K562 (cell line): ENCODE results near the gene PDZD8.

Experiments used
- FOXJ2 ChIP-seq: fragments of 200-800 bp; sonication (Bioruptor generic); IDR thresholded peaks from 2 replicates; pipeline ENCODE4 v1.6.1; 2016; ENCODE audit warnings: missing genetic modification characterization, missing compliant biosample characterization
- JUNB ChIP-seq: fragments of 450-650 bp; formaldehyde crosslinking; conservative IDR thresholded peaks from 2 replicates; pipeline ENCODE4 v1.4.0; 2020; ENCODE audit warnings: mild to moderate bottlenecking
- MTA1 ChIP-seq: fragments of 450-650 bp; IDR thresholded peaks from 2 replicates; pipeline ENCODE4 v1.6.1; 2017; ENCODE audit warnings: borderline replicate concordance
- NFYB ChIP-seq: IDR thresholded peaks from 2 replicates; pipeline ENCODE4 v1.6.1; 2011; ENCODE audit warnings: mild to moderate bottlenecking, moderate library complexity; ENCODE audit not compliant: insufficient read length; ENCODE audit errors: extremely low read depth
- PKNOX1 ChIP-seq: fragments of 450-650 bp; IDR thresholded peaks from 2 replicates; pipeline ENCODE4 v1.6.1; 2016
- POLR3A ChIP-seq: IDR thresholded peaks from 2 replicates; pipeline ENCODE4 v1.6.1; 2011; ENCODE audit warnings: borderline replicate concordance, mild to moderate bottlenecking, moderate library complexity; ENCODE audit not compliant: insufficient read length, insufficient read depth; ENCODE audit errors: extremely low read depth
- ZBTB7A ChIP-seq: IDR thresholded peaks from 2 replicates; pipeline ENCODE4 v1.6.1; 2011; ENCODE audit warnings: low read depth, mild to moderate bottlenecking, low read length, moderate library complexity, borderline replicate concordance; ENCODE audit not compliant: control insufficient read depth
- ZEB2 ChIP-seq: fragments of 450-650 bp; IDR thresholded peaks from 2 replicates; pipeline ENCODE4 v1.6.1; 2016
- ZNF561 ChIP-seq: fragments of 450-650 bp; formaldehyde crosslinking; conservative IDR thresholded peaks from 2 replicates; pipeline ENCODE4 v1.4.0; 2020; ENCODE audit warnings: mild to moderate bottlenecking, moderate library complexity

- no peak for TF ChIP-seq MTA1
- no peak for TF ChIP-seq FOXJ2 (tag)
- no peak for TF ChIP-seq PKNOX1
- TF ChIP-seq NFYB, result no peak
- TF ChIP-seq ZNF561 (CRISPR knock-in tag), result no peak
- TF ChIP-seq POLR3A, result no peak
- no peak for TF ChIP-seq ZBTB7A
- no peak for TF ChIP-seq JUNB (CRISPR knock-in tag)
- no peak for TF ChIP-seq ZEB2
These were observed 135.3 kb downstream of the PDZD8 start for GRCh38 chr10:117239721-117240620.
